Adrenal gland (tissue), 5 donors: ENCODE measurements around the gene APAF1.

Source experiments
- CTCF ChIP-seq, 6 experiments: fragments of 450-650 bp in 4 of 6; fragments of 200-600 bp in 2 of 6; sonication (generic) in 1 of 6; IDR thresholded peaks; 1 replicate in 5 of 6; 2 replicates in 1 of 6; pipeline versions ENCODE4 v1.5.1 to v1.8.0; 2016 to 2021; ENCODE audit warnings: antibody characterized with exemption in 6 of 6, mild to moderate bottlenecking in 2 of 6, moderate library complexity in 1 of 6
- POLR2A ChIP-seq, 2 donors: fragments of 450-650 bp; IDR thresholded peaks; one replicate each; pipeline ENCODE4 v1.6.1; 2017; ENCODE audit warnings: antibody characterized with exemption in 2 of 2, mild to moderate bottlenecking in 2 of 2, moderate library complexity in 1 of 2
- donor health status: DM: no; HTN: no; CAD: no.

GRCh38 chr12:98719515-98720504, 74.7 kb downstream of the APAF1 start:
- TF ChIP-seq CTCF (IDR thresholded peaks at IDR 0.05) (no peak), POLR2A (IDR thresholded peaks at IDR 0.05) (no peak)
